Panc1 (cell line): Measurements from ENCODE around the gene SIGLEC15.

Source experiments
- CTCF ChIP-seq: fragments of 450-650 bp; IDR thresholded peaks from 2 replicates; pipeline ENCODE4 v1.5.1; 2017; ENCODE audit warnings: mild to moderate bottlenecking
- TF ChIP-seq, protein P1 (sequence below), 2 experiments: IDR thresholded peaks; 2 replicates each; pipeline ENCODE4 v1.6.1; 2011 to 2012; ENCODE audit warnings: low read depth in 2 of 2, control low read depth in 1 of 2, low read length in 1 of 2, mild to moderate bottlenecking in 1 of 2, moderate library complexity in 1 of 2; ENCODE audit not compliant: insufficient read depth in 1 of 2

GRCh38 chr18:45821026-45821425 is 4.4 kb upstream of the SIGLEC15 start:
- no peak for TF ChIP-seq CTCF
- TF ChIP-seq, protein P1, sequence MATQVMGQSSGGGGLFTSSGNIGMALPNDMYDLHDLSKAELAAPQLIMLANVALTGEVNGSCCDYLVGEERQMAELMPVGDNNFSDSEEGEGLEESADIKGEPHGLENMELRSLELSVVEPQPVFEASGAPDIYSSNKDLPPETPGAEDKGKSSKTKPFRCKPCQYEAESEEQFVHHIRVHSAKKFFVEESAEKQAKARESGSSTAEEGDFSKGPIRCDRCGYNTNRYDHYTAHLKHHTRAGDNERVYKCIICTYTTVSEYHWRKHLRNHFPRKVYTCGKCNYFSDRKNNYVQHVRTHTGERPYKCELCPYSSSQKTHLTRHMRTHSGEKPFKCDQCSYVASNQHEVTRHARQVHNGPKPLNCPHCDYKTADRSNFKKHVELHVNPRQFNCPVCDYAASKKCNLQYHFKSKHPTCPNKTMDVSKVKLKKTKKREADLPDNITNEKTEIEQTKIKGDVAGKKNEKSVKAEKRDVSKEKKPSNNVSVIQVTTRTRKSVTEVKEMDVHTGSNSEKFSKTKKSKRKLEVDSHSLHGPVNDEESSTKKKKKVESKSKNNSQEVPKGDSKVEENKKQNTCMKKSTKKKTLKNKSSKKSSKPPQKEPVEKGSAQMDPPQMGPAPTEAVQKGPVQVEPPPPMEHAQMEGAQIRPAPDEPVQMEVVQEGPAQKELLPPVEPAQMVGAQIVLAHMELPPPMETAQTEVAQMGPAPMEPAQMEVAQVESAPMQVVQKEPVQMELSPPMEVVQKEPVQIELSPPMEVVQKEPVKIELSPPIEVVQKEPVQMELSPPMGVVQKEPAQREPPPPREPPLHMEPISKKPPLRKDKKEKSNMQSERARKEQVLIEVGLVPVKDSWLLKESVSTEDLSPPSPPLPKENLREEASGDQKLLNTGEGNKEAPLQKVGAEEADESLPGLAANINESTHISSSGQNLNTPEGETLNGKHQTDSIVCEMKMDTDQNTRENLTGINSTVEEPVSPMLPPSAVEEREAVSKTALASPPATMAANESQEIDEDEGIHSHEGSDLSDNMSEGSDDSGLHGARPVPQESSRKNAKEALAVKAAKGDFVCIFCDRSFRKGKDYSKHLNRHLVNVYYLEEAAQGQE (IDR thresholded peaks at IDR 0.05; ENCODE audit: insufficient read depth in 1 of 2, low read depth in 2 of 2, low read length in 1 of 2), result no peak
